Activated T-cell treated with anti-CD3 and anti-CD28 coated beads, Interleukin-2, amount 50 U/mL, for 72 hours (primary cell): ENCODE measurements around the gene ITPRID1. TPM values are rescaled to one million over a fixed set of nuclear protein-coding genes. Genes with fewer than 3 reads are reported as not detected.
"Not testable (repeated sequence)": the region's sequence is repeated elsewhere in the genome, so short reads cannot be mapped to it uniquely, and the experiment has no call there.

Experiments
- ATAC-seq, 2 donors: fragments of 150-1000 bp; cut with Tn5 transposase; replicated peaks in 1 of 2; 2 replicates each; pipeline ENCODE4 v1.10.0; 2021; ENCODE audit warnings: moderate library complexity in 2 of 2, mild to moderate bottlenecking in 1 of 2
- DNase-seq, 2 donors: peaks; one replicate each; pipeline ENCODE4 v3.0.0; 2021 to 2022; ENCODE audit warnings: mixed read lengths in 1 of 2
- H3K27ac Mint-ChIP-seq: one replicate; pipeline ENCODE4 v1.8.0; 2022; ENCODE audit warnings: mild to moderate bottlenecking, moderate library complexity, mixed read lengths
- H3K27me3 Mint-ChIP-seq: one replicate; pipeline ENCODE4 v1.8.0; 2022; ENCODE audit warnings: low read depth, mixed read lengths
- H3K36me3 Mint-ChIP-seq, 2 donors: one replicate each; pipeline ENCODE4 v1.8.0; 2022; ENCODE audit warnings: mixed read lengths in 2 of 2, mild to moderate bottlenecking in 1 of 2; ENCODE audit not compliant: insufficient read depth in 2 of 2
- H3K4me1 Mint-ChIP-seq: one replicate; pipeline ENCODE4 v1.8.0; 2022; ENCODE audit warnings: low read depth, mixed read lengths
- H3K4me3 Mint-ChIP-seq, 2 donors: one replicate each; pipeline ENCODE4 v1.8.0; 2022; ENCODE audit warnings: mild to moderate bottlenecking in 2 of 2, mixed read lengths in 2 of 2, moderate library complexity in 2 of 2
- H3K9me3 Mint-ChIP-seq, 2 donors: one replicate each; pipeline ENCODE4 v1.8.0; 2022; ENCODE audit warnings: mixed read lengths in 2 of 2
- total RNA-seq, 2 donors: library from RNA; stranded (reverse); gene quantifications; one replicate each; pipeline ENCODE4 v1.2.3, GENCODE V29; 2022

ITPRID1 gene
- total RNA-seq, 2 donors from 2014 or later = not detected

DNA sequence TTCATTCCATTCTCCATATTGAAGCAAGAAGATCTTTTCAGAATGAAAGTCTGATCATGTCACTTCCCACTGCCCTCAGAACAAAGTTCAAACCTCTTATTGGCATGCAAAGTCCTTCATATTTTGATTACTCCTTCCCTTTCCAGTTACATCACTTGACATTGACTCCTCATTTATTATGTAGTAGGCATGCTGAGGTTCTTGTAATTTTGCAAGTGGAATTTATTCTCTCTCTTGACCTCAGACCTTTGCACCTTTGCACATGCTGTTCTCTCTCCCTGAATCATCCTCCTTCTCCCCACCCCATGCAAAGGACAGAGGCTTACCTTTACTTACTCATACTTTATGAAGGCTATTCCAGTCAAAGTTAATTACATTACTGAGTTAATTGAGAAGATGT, 13.0 kb downstream of the ITPRID1 start:
- H3K27me3 Mint-ChIP-seq = no peaks in the 10 kb centered on the region
- H3K9me3 Mint-ChIP-seq = peaks cover 5 to 12% of the 10 kb centered on the region in 2 donors
- no peaks in the 10 kb centered on the region for H3K36me3 Mint-ChIP-seq
- H3K4me1 Mint-ChIP-seq = no peaks in the 10 kb centered on the region
- ATAC-seq (no peak), DNase-seq (no peak)
- H3K4me3 Mint-ChIP-seq = no peak overlapping the region
- H3K27ac Mint-ChIP-seq = no peak overlapping the region

DNA sequence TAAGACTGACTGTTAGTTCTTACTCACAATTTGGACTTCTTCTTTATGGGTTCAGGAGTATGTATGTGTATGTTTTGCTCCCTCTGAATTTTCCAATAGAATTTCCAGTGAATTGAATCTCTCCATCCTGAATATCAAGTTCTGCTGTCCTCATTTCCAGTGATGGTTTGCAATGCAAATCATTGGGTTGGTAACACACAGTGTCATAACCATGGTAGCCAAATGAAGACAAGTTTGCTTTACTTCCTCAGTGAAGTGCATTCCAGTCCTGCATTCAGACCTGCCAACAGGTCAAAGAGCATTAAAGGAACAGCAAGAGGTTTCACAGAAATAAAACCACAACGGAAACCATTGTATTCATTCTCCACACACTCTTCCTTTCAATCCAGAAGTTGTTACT, 15.2 kb downstream of the ITPRID1 start:
- H3K36me3 Mint-ChIP-seq = no peaks in the 10 kb centered on the region
- DNase-seq (no peak), ATAC-seq (no peak)
- no peak overlapping the region for H3K4me3 Mint-ChIP-seq
- no peak overlapping the region for H3K27ac Mint-ChIP-seq
- peaks cover 2 to 8% of the 10 kb centered on the region in 2 donors for H3K9me3 Mint-ChIP-seq
- no peaks in the 10 kb centered on the region for H3K27me3 Mint-ChIP-seq
- H3K4me1 Mint-ChIP-seq = no peaks in the 10 kb centered on the region

DNA sequence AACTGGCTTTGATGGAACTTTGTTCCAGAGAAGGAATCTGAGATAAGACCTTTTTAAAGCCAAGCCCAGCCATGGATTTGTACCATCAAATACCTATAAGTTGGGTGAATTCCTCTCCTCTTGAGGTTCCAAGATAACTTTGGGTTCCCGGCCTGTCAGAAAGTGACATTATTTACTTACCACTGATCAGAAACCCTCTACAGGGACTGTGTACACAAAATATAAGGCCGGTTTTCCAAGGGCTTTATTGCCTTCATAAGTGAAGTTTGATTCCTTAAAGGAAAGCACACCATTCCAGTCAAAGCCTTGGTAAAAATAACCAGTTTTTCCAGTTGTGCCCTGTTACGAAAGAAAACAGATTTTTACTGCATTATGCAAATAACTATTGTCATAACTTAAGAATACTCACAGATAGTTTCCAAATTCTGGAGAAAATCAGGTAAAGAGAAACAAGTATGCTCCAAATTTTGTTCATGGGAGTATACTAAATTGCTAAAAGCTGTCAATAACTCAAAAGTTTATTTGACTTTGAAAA, 26.8 kb downstream of the ITPRID1 start:
- H3K9me3 Mint-ChIP-seq, H3K27me3 Mint-ChIP-seq, ATAC-seq, H3K4me3 Mint-ChIP-seq, H3K4me1 Mint-ChIP-seq, DNase-seq, H3K36me3 Mint-ChIP-seq, H3K27ac Mint-ChIP-seq: not testable (repeated sequence)

DNA sequence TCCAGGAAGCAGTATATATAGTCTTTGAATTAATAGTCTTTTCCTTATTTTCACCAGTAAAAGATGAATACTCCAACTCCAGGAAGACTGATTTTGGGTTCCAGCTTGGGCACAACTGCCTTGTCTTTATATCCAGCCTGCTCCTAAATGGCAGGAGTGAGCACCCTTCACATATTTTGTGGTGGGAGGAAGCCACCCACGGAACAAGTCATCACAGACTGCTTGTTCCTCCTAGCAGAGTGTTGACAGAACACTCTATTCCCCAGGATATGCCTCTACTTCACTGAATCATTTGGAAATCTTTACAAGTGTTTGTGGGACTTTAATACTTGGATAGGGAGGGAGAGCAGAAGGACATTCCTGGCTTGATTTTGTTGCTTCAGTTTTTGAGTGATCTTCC, 31.7 kb downstream of the ITPRID1 start:
- DNase-seq = no peak
- Mint-ChIP-seq H3K4me3 (no peak overlapping the region), H3K27me3 (no peaks in the 10 kb centered on the region), H3K9me3 (no peaks in the 10 kb centered on the region), H3K36me3 (no peaks in the 10 kb centered on the region), H3K27ac (no peak overlapping the region), H3K4me1 (no peaks in the 10 kb centered on the region)
- no peak for ATAC-seq

DNA sequence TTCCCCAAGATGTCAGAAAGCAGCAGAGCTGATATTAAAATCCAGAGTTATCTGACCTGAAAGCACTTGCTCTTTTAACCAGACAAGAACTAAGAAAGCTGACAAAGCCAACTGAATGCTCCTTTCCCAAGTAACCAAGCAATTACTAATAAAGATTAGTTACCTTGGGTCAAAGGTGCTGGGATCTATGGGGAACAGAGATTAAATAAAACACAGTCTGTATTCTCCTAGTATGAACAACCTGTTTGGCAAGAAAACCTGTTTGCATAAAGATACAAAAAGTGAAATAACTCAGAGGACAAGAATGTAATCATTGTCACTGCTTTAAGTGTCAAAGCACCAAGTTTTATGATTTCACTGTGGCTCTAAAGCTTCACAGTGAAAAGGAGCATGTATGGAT, 35.7 kb downstream of the ITPRID1 start:
- no peak for ATAC-seq
- no peaks in the 10 kb centered on the region for H3K4me1 Mint-ChIP-seq
- H3K36me3 Mint-ChIP-seq = no peaks in the 10 kb centered on the region
- no peaks in the 10 kb centered on the region for H3K9me3 Mint-ChIP-seq
- H3K27me3 Mint-ChIP-seq = no peaks in the 10 kb centered on the region
- DNase-seq = no peak
- H3K27ac Mint-ChIP-seq = no peak overlapping the region
- H3K4me3 Mint-ChIP-seq = no peak overlapping the region

DNA sequence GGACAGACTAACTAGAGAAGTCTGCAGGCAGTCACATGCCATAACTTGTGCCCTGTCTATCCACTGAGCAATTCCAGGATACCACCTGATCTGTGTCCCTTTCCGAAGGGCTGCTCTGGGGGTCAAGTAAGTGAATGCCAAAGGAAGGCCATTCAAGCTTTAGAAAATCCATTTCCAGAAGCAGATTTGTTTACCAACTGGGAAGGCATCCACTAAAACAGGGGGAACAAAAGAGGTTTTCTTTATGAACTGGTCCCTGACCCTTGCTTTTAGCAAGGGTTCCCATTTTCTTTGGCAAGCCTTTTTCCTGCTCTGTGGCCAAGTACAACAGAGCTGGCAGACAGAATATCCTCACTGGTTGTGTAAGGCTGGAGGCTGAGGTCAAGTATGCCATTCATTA, 36.5 kb downstream of the ITPRID1 start:
- no peak for DNase-seq
- no peak overlapping the region for H3K4me3 Mint-ChIP-seq
- no peaks in the 10 kb centered on the region for H3K9me3 Mint-ChIP-seq
- no peaks in the 10 kb centered on the region for H3K4me1 Mint-ChIP-seq
- no peaks in the 10 kb centered on the region for H3K27me3 Mint-ChIP-seq
- H3K27ac Mint-ChIP-seq = no peak overlapping the region
- H3K36me3 Mint-ChIP-seq = no peaks in the 10 kb centered on the region
- ATAC-seq = no peak

DNA sequence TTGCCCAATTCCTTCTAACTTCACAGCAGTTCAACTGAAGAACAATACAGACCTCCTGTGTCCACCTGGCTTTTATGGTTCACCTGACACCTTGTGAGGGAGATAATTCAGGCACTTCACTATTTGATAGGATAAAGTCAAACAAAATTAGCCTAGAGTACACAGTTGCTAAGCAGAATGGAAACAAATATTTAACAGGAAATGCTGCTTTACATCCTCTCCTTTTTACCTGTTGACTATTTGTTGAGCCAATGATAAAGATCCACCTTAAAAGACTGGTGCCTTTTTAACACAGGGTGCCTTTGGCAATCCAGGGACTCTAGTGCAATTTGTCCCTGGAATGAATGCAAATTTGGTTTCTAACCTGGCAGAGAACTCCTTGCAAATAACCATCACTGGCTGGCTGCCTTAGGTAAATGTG, 39.8 kb downstream of the ITPRID1 start:
- no peak for DNase-seq
- no peak for ATAC-seq
- Mint-ChIP-seq H3K27me3 (no peaks in the 10 kb centered on the region), H3K27ac (no peak overlapping the region), H3K36me3 (no peaks in the 10 kb centered on the region), H3K9me3 (no peaks in the 10 kb centered on the region), H3K4me1 (no peaks in the 10 kb centered on the region), H3K4me3 (no peak overlapping the region)

DNA sequence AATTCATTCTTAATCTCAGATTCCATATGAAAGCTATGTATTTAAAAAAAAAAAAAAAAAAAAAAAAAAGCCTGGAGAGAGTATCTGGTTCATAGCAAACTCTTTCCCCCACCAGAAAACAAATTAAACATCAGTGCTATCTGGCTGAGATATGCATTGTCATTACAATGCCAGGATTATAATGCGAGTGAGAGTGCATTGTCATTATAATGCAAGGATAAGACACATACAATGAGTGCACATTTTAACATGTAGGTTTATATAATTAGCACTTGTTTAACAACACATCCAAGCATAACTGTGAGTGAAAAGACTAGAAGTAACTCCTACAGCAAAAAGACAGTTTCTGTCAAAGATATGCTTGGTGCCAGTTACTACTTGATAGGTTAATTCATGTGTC, 48.1 kb downstream of the ITPRID1 start:
- H3K4me3 Mint-ChIP-seq = no peak overlapping the region
- no peaks in the 10 kb centered on the region for H3K27me3 Mint-ChIP-seq
- DNase-seq = no peak
- no peak overlapping the region for H3K27ac Mint-ChIP-seq
- ATAC-seq = no peak
- H3K36me3 Mint-ChIP-seq = no peaks in the 10 kb centered on the region
- no peaks in the 10 kb centered on the region for H3K4me1 Mint-ChIP-seq
- H3K9me3 Mint-ChIP-seq = peaks cover 2 to 4% of the 10 kb centered on the region in 2 donors

DNA sequence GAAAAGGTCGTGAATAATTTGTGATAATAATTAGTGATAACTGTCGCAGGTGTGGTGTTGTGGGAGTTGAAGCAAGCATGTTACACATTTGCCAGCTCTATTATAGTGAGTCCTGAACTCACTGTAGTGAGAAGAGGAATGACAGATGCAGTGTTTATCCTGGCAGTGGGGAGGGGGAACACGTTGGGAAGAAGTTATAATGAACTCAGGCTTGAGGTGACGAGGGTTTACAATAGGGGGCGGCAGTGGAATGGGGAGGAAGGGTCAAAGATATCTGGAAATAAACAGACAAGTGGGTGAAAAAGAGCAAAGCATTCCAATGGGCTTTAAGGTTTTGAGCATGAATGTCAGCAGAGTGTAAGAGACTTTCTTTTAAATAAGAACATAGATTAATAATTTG, 49.6 kb downstream of the ITPRID1 start:
- DNase-seq (no peak), ATAC-seq (no peak)
- Mint-ChIP-seq H3K4me3 (no peak overlapping the region), H3K36me3 (no peaks in the 10 kb centered on the region), H3K4me1 (no peaks in the 10 kb centered on the region), H3K27me3 (no peaks in the 10 kb centered on the region), H3K9me3 (peaks cover 2 to 4% of the 10 kb centered on the region in 2 donors), H3K27ac (no peak overlapping the region)

DNA sequence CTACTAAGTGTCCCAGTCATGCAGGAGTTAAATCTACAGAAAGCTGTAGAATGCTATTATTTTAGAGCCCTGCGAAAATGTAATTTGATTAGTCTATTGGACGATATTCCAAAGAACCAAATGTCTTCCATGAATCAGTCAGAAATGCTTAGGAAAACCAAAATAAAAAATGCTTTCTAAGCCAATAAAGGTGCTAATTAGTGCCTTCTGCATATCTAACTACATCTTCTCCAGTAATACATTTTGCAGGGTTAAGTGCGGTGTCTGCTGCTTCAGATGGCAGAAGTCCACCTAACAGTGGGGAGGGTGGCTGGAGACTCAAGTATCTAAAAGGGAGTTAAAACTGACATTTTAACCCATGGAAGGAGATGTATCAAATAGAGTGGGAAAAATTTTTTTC, 50.1 kb downstream of the ITPRID1 start:
- Mint-ChIP-seq H3K27ac (no peak overlapping the region), H3K36me3 (no peaks in the 10 kb centered on the region), H3K27me3 (no peaks in the 10 kb centered on the region), H3K4me3 (no peak overlapping the region), H3K4me1 (no peaks in the 10 kb centered on the region), H3K9me3 (peaks cover 2 to 4% of the 10 kb centered on the region in 2 donors)
- DNase-seq = no peak
- no peak for ATAC-seq

DNA sequence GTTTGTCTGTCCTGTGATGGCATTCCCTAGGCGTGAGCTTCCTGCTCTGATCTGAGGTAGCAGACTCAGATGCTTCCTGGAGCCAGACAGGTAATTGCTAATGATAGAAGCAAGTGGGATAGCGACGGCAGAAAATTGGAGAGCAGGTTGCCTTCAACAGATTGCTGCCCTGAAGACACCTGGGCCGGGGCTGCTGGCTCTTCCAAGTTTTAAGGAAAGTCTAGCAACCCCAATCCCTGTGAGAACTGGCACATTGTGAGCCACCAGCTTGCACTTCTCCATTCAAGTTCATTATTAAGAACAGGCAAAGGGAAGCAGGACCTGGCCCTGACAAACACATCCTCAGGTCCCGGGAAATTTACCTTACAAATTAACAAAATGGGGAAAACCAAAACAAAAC, 50.8 kb downstream of the ITPRID1 start:
- peaks cover 2 to 4% of the 10 kb centered on the region in 2 donors for H3K9me3 Mint-ChIP-seq
- no peaks in the 10 kb centered on the region for H3K27me3 Mint-ChIP-seq
- H3K4me1 Mint-ChIP-seq = no peaks in the 10 kb centered on the region
- no peak overlapping the region for H3K4me3 Mint-ChIP-seq
- DNase-seq (no peak), ATAC-seq (no peak)
- no peaks in the 10 kb centered on the region for H3K36me3 Mint-ChIP-seq
- no peak overlapping the region for H3K27ac Mint-ChIP-seq

DNA sequence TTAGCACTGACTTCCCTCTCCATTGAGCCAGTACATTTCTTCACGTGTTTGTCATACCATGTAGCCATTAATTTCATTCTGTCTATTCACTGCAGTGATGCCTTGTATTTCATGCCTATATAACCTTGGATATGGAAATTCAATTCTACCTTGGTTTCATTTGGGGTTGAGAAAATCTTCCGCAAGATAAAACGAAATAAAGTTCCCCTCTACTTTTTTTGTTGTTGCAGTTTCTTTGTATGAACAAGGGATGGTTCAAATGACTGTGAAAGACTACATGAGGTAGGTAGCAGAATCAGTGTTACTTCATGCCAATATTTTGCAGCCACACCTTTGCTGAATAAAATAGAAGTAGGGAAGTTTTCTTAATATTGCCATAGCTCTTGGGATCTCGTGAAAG, 55.6 kb downstream of the ITPRID1 start:
- no peak for ATAC-seq
- H3K9me3 Mint-ChIP-seq = no peaks in the 10 kb centered on the region
- no peak overlapping the region for H3K4me3 Mint-ChIP-seq
- H3K27ac Mint-ChIP-seq = no peak overlapping the region
- H3K36me3 Mint-ChIP-seq = no peaks in the 10 kb centered on the region
- H3K4me1 Mint-ChIP-seq = no peaks in the 10 kb centered on the region
- no peak for DNase-seq
- H3K27me3 Mint-ChIP-seq = no peaks in the 10 kb centered on the region

DNA sequence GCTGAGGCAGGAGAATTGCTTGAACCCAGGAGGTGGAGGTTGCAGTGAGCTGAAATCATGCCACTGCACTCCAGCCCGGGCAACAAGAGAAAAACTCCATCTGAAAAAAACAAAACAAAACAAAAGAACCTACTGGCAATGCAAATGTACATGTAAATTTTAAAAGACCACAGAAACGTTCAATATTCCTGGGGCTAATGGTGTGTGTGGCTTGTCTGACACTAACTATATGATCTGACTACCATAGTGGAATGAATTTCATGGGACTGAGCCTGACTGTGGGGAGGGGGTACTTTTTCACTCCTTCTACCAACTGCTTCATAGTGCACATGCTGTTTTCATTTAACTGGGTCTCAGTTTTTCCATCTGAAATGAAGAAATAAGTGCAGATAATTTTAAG, 69.6 kb downstream of the ITPRID1 start:
- DNase-seq (no peak), ATAC-seq (no peak)
- Mint-ChIP-seq H3K4me3 (no peak overlapping the region), H3K36me3 (no peaks in the 10 kb centered on the region), H3K4me1 (no peaks in the 10 kb centered on the region), H3K27ac (no peak overlapping the region), H3K27me3 (no peaks in the 10 kb centered on the region), H3K9me3 (peaks cover 0 to under 1% of the 10 kb centered on the region in 2 donors)

DNA sequence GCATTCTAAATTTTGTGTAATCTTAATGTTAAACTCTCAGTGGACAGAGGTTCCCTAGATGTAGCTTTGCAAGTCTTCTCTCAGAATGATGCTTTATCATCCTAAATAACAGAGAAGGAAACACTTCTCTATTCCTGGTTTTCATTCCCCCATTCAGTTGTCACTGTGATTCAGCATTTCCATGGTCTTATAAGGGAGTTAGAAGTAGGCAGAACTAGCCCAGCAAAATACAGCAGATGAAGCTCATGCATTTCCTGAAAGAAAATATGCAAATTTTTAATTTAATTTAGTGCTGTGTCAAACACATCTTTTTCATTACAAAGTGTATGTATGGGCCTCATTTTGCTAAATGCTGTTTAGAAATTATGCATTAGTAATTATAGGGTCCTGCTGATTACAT, 70.1 kb downstream of the ITPRID1 start:
- no peaks in the 10 kb centered on the region for H3K36me3 Mint-ChIP-seq
- no peak overlapping the region for H3K4me3 Mint-ChIP-seq
- H3K9me3 Mint-ChIP-seq = no peaks in the 10 kb centered on the region
- no peak for DNase-seq
- H3K4me1 Mint-ChIP-seq = no peaks in the 10 kb centered on the region
- no peaks in the 10 kb centered on the region for H3K27me3 Mint-ChIP-seq
- H3K27ac Mint-ChIP-seq = no peak overlapping the region
- no peak for ATAC-seq
